Osteoblast (primary cell): ENCODE data around the gene FBXW11. TPM values are rescaled to one million over a fixed set of nuclear protein-coding genes. Genes with fewer than 3 reads are reported as not detected.

Experiments
- DNase-seq: peaks from one replicate; pipeline ENCODE4 v3.0.0; 2011; ENCODE audit warnings: low spot score, mixed read lengths; ENCODE audit not compliant: insufficient read length; ENCODE audit errors: missing footprints
- H2AFZ ChIP-seq: 2 replicates; pipeline ENCODE4 v1.6.0; 2011; ENCODE audit warnings: mild to moderate bottlenecking, low read length
- H3K27ac ChIP-seq: 2 replicates; pipeline ENCODE4 v1.5.1; 2011; ENCODE audit warnings: mild to moderate bottlenecking, low read depth, low read length, moderate library complexity
- H3K27me3 ChIP-seq: 2 replicates; pipeline ENCODE4 v1.6.0; 2012; ENCODE audit warnings: mild to moderate bottlenecking, control low read depth, inconsistent platforms, low read length, moderate library complexity; ENCODE audit not compliant: insufficient read depth
- H3K36me3 ChIP-seq: 2 replicates; pipeline ENCODE4 v1.5.1; 2011; ENCODE audit warnings: mild to moderate bottlenecking, low read length, control low read depth, moderate library complexity; ENCODE audit not compliant: insufficient read depth
- H3K4me1 ChIP-seq: 2 replicates; pipeline ENCODE4 v1.5.1; 2011; ENCODE audit warnings: mild to moderate bottlenecking, low read length, control low read depth, moderate library complexity; ENCODE audit not compliant: insufficient read depth
- H3K4me2 ChIP-seq: 2 replicates; pipeline ENCODE4 v1.6.0; 2011; ENCODE audit warnings: mild to moderate bottlenecking, low read length; ENCODE audit not compliant: insufficient read depth
- H3K4me3 ChIP-seq: fragments of 200-600 bp; sonication (generic); 3 replicates; pipeline ENCODE4 v1.5.1; 2012; ENCODE audit warnings: mild to moderate bottlenecking, low read length, inconsistent platforms; ENCODE audit not compliant: insufficient read depth
- H3K79me2 ChIP-seq: 2 replicates; pipeline ENCODE4 v1.6.0; 2012; ENCODE audit warnings: mild to moderate bottlenecking, low read length, control low read depth, inconsistent platforms; ENCODE audit not compliant: insufficient read depth
- H3K9me3 ChIP-seq: 2 replicates; pipeline ENCODE4 v1.5.1; 2011; ENCODE audit warnings: low read depth, low read length, control low read depth
- H4K20me1 ChIP-seq: 2 replicates; pipeline ENCODE4 v1.6.0; 2012; ENCODE audit warnings: mild to moderate bottlenecking, low read length, control low read depth; ENCODE audit not compliant: insufficient read depth
- CTCF ChIP-seq: IDR thresholded peaks from 2 replicates; pipeline ENCODE4 v1.5.1; 2011; ENCODE audit warnings: mild to moderate bottlenecking, low read depth, low read length, moderate library complexity; ENCODE audit errors: extremely low read depth
- total RNA-seq: library from RNA; depleted of rRNA; stranded (reverse); fragments of >200 nt; gene quantifications from 2 replicates; pipeline ENCODE4 v1.2.3, GENCODE V29; 2012

FBXW11 gene
- total RNA-seq, 1 donor: 76.7 TPM

- Histone ChIP-seq H3K79me2 (peaks cover 8% of the 10 kb centered on the region), H3K4me2 (no peak overlapping the region), H3K4me3 (no peak overlapping the region), H3K27me3 (no peaks in the 10 kb centered on the region), H3K4me1 (peaks cover 14% of the 10 kb centered on the region), H2AFZ (no peak overlapping the region), H4K20me1 (no peaks in the 10 kb centered on the region), H3K27ac (no peak overlapping the region), H3K9me3 (no peaks in the 10 kb centered on the region), H3K36me3 (peaks cover 4% of the 10 kb centered on the region)
- no peak for TF ChIP-seq CTCF
- DNase-seq: peak; percentile 25
Measured at GRCh38 chr5:171857489-171857876, 149.0 kb downstream of the FBXW11 start.

- DNase-seq: peak; percentile 18
- no peaks in the 10 kb centered on the region for H3K79me2 ChIP-seq
- TF ChIP-seq CTCF: no peak
- H4K20me1 ChIP-seq: no peaks in the 10 kb centered on the region
- no peaks in the 10 kb centered on the region for H3K27me3 ChIP-seq
- H3K36me3 ChIP-seq: no peaks in the 10 kb centered on the region
- peaks cover 5% of the 10 kb centered on the region for H3K4me1 ChIP-seq
- H3K27ac ChIP-seq: no peak overlapping the region
- no peak overlapping the region for H3K4me2 ChIP-seq
- H3K4me3 ChIP-seq: no peak overlapping the region
- no peak overlapping the region for H2AFZ ChIP-seq
- H3K9me3 ChIP-seq: no peaks in the 10 kb centered on the region
Measured at GRCh38 chr5:171855798-171856763, 150.4 kb downstream of the FBXW11 start.

GRCh38 chr5:171855265-171855664 lies 151.2 kb downstream of the FBXW11 start:
- H3K27me3 ChIP-seq: no peaks in the 10 kb centered on the region
- H2AFZ ChIP-seq: no peak overlapping the region
- TF ChIP-seq CTCF: no peak
- no peaks in the 10 kb centered on the region for H3K36me3 ChIP-seq
- peaks cover 3% of the 10 kb centered on the region for H3K4me1 ChIP-seq
- no peaks in the 10 kb centered on the region for H3K79me2 ChIP-seq
- no peak overlapping the region for H3K4me2 ChIP-seq
- no peaks in the 10 kb centered on the region for H3K9me3 ChIP-seq
- no peak overlapping the region for H3K4me3 ChIP-seq
- no peaks in the 10 kb centered on the region for H4K20me1 ChIP-seq
- H3K27ac ChIP-seq: no peak overlapping the region
- DNase-seq: no peak

GRCh38 chr5:171852255-171852681 lies 154.2 kb downstream of the FBXW11 start:
- no peak overlapping the region for H3K27ac ChIP-seq
- no peak overlapping the region for H3K4me3 ChIP-seq
- no peaks in the 10 kb centered on the region for H3K79me2 ChIP-seq
- peaks cover 19% of the 10 kb centered on the region for H3K4me1 ChIP-seq
- H3K36me3 ChIP-seq: no peaks in the 10 kb centered on the region
- peak overlapping the region; percentile 39 for H3K4me2 ChIP-seq
- H2AFZ ChIP-seq: no peak overlapping the region
- H3K9me3 ChIP-seq: no peaks in the 10 kb centered on the region
- DNase-seq: peak; percentile 79
- peaks cover 4% of the 10 kb centered on the region for H4K20me1 ChIP-seq
- TF ChIP-seq CTCF: no peak
- H3K27me3 ChIP-seq: no peaks in the 10 kb centered on the region
